ENCODE measurements around the gene EZR.

EZR gene

DNA sequence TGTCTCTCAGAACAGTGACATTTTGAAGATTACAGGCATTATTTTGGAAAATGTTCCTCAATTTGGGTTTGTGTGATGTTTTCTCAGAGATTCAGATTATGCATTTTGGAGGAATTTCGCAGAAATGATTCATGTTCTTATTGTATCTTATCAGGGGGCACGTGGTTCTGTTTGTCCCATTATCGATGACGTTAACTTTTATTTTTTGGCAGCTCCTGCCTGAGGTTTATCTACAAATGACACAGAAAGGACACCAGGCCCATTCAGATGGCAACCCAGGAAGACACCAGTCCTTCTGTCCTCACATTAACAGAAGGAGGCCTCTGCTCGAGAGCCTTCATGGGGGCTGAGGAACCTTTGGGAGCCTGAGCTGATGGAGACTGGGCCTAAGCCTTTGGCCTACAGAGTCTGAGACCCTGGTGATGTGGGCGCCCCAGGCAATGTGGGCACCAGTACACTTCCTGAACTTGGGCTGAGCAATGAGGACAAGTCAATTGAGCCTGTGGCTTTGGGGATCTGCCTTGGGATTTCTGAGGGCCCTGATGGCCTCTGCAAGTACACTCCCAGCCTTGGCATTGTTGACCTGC, 41.2 kb upstream of the EZR start:
- no peak overlapping the region for H2AFZ ChIP-seq (ENCODE audit: low read length)
- H3F3A ChIP-seq (ENCODE audit: insufficient read depth, low read length), result no peaks in the 10 kb centered on the region
- no peak overlapping the region for H3K4me2 ChIP-seq (ENCODE audit: low read depth, low read length)
- no peak overlapping the region for H3K4me3 ChIP-seq (ENCODE audit: low read length)
- no peaks in the 10 kb centered on the region for H3K4me1 ChIP-seq (ENCODE audit: low read length)
- no peaks in the 10 kb centered on the region for H3K9me2 ChIP-seq (replicated peaks; ENCODE audit: insufficient read depth, low read length)
- H3K9ac ChIP-seq (ENCODE audit: low read length), result no peak overlapping the region
- no peaks in the 10 kb centered on the region for H3K9me3 ChIP-seq (replicated peaks; ENCODE audit: insufficient read depth, low read length)
- DNase-seq, result no peak
- H3K27me3 ChIP-seq (replicated peaks; ENCODE audit: insufficient read depth, low read length), result no peaks in the 10 kb centered on the region
- TF ChIP-seq, protein P1, sequence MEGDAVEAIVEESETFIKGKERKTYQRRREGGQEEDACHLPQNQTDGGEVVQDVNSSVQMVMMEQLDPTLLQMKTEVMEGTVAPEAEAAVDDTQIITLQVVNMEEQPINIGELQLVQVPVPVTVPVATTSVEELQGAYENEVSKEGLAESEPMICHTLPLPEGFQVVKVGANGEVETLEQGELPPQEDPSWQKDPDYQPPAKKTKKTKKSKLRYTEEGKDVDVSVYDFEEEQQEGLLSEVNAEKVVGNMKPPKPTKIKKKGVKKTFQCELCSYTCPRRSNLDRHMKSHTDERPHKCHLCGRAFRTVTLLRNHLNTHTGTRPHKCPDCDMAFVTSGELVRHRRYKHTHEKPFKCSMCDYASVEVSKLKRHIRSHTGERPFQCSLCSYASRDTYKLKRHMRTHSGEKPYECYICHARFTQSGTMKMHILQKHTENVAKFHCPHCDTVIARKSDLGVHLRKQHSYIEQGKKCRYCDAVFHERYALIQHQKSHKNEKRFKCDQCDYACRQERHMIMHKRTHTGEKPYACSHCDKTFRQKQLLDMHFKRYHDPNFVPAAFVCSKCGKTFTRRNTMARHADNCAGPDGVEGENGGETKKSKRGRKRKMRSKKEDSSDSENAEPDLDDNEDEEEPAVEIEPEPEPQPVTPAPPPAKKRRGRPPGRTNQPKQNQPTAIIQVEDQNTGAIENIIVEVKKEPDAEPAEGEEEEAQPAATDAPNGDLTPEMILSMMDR (IDR thresholded peaks at IDR 0.05; ENCODE audit: low read length), result no peak
- TF ChIP-seq EZH2phosphoT487 (IDR thresholded peaks at IDR 0.05; ENCODE audit: low read length) (no peak), EZH2 (optimal IDR thresholded peaks at IDR 0.05; ENCODE audit: low read depth, low read length) (no peak)
- H3K27ac ChIP-seq (ENCODE audit: low read length), result no peak overlapping the region
- no peaks in the 10 kb centered on the region for H4K20me1 ChIP-seq (ENCODE audit: insufficient read depth, low read length)
- H3K36me3 ChIP-seq (replicated peaks; ENCODE audit: insufficient read depth, low read length), result no peaks in the 10 kb centered on the region
- H3K79me2 ChIP-seq (ENCODE audit: low read length), result no peaks in the 10 kb centered on the region

DNA sequence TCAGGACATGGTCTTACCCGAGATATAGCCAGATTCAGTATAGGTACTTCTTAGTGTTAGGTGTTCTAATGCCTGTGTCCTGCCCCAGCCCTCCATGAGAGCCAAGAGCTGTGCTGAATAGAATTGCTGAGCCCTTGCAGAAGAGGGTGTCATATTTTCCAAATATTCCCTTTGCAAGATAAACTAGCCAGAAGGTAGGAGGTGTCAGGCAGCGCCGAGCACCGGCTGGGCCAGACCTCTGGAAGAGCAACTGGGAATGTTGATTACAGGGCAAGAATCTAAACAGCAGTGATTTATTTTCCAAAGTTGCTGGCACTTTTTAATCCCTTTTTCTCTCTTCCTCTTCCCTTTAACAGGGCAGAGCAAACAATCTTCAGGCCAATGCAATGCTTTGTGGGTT, 37.1 kb upstream of the EZR start:
- Histone ChIP-seq H3K4me2 (ENCODE audit: low read depth, low read length) (no peak overlapping the region), H2AFZ (ENCODE audit: low read length) (no peak overlapping the region), H3F3A (ENCODE audit: insufficient read depth, low read length) (0 out of 2 replicates have a peak, but pooled peaks cover 3% of the 10 kb centered on the region)

DNA sequence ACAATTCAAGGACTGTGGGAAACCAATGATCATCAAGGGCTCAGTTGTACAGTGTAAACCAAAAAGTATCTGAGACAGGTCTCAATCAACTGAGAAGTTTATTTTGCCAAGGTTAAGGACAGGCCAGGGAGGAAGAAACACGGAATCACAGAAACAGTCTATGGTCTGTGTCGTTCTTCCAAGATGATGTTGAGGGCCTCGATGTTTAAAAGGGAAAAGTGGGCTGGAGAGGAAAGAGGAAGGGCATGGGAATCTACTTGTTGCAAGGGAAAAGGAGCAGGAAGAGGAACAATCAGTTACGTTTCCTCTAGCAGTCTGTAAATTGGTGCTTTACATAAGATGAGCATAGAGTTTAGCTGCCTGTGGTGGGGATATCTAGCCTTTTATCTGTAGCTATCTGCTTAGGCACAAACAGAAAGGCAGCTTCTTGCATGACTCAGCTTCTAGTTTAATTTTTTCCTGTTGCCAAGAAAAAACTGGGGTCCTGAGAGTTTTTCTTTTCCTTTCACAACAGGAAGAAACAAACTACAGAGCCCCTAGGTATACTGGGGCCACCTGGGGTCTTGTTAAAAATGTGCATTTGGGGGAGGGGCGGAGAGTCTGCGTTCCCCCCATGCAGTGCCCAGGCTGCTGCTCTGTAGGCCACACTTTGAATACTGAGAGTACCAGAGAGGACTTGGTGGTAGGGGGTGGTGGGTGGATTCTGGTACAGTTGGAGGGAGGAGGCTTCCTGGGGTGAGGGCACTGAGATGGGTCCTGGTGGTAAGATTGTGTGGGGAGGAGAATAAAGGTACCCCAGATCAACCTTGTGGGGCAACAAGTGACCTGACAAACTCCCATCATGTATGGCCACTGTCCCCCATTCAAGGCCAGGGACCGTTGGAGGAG, 35.3 kb upstream of the EZR start:
- peaks cover 19% of the 10 kb centered on the region for H3K4me1 ChIP-seq (ENCODE audit: low read length)
- DNase-seq, result no peak

More for the DNA sequence above, 37.1 kb upstream of the EZR start:
- no peak overlapping the region for H3K4me3 ChIP-seq (ENCODE audit: low read length)
- no peak overlapping the region for H3K27ac ChIP-seq (ENCODE audit: low read length)
- H3K9me3 ChIP-seq (replicated peaks; ENCODE audit: insufficient read depth, low read length), result no peaks in the 10 kb centered on the region
- no peaks in the 10 kb centered on the region for H4K20me1 ChIP-seq (ENCODE audit: insufficient read depth, low read length)
- DNase-seq, result no peak
- peaks cover 19% of the 10 kb centered on the region for H3K4me1 ChIP-seq (ENCODE audit: low read length)
- TF ChIP-seq EZH2 (optimal IDR thresholded peaks at IDR 0.05; ENCODE audit: low read depth, low read length), result no peak
- TF ChIP-seq, protein P1 (IDR thresholded peaks at IDR 0.05; ENCODE audit: low read length), result no peak
- no peak for TF ChIP-seq EZH2phosphoT487 (IDR thresholded peaks at IDR 0.05; ENCODE audit: low read length)
- no peaks in the 10 kb centered on the region for H3K79me2 ChIP-seq (ENCODE audit: low read length)
- H3K9me2 ChIP-seq (replicated peaks; ENCODE audit: insufficient read depth, low read length), result no peaks in the 10 kb centered on the region
- H3K9ac ChIP-seq (ENCODE audit: low read length), result no peak overlapping the region
- no peaks in the 10 kb centered on the region for H3K36me3 ChIP-seq (replicated peaks; ENCODE audit: insufficient read depth, low read length)
- no peaks in the 10 kb centered on the region for H3K27me3 ChIP-seq (replicated peaks; ENCODE audit: insufficient read depth, low read length)

More for the DNA sequence above, 35.3 kb upstream of the EZR start:
- Histone ChIP-seq H4K20me1 (ENCODE audit: insufficient read depth, low read length) (no peaks in the 10 kb centered on the region), H3K4me3 (ENCODE audit: low read length) (no peak overlapping the region), H3K27me3 (replicated peaks; ENCODE audit: insufficient read depth, low read length) (no peaks in the 10 kb centered on the region), H3K36me3 (replicated peaks; ENCODE audit: insufficient read depth, low read length) (no peaks in the 10 kb centered on the region), H3K9me3 (replicated peaks; ENCODE audit: insufficient read depth, low read length) (no peaks in the 10 kb centered on the region), H3K79me2 (ENCODE audit: low read length) (no peaks in the 10 kb centered on the region), H3K9me2 (replicated peaks; ENCODE audit: insufficient read depth, low read length) (no peaks in the 10 kb centered on the region), H3K9ac (ENCODE audit: low read length) (no peak overlapping the region), H2AFZ (ENCODE audit: low read length) (no peak overlapping the region), H3F3A (ENCODE audit: insufficient read depth, low read length) (0 out of 2 replicates have a peak, but pooled peaks cover 3% of the 10 kb centered on the region), H3K4me2 (ENCODE audit: low read depth, low read length) (no peak overlapping the region), H3K27ac (ENCODE audit: low read length) (no peak overlapping the region; the same call in 1 of the 2 replicates)
- TF ChIP-seq, protein P1 (IDR thresholded peaks at IDR 0.05; ENCODE audit: low read length), result no peak
- TF ChIP-seq EZH2phosphoT487 (IDR thresholded peaks at IDR 0.05; ENCODE audit: low read length) (no peak), EZH2 (optimal IDR thresholded peaks at IDR 0.05; ENCODE audit: low read depth, low read length) (no peak)
